CD8-positive, alpha-beta memory T cell (primary cell): ENCODE data around the gene DMKN. TPM values are rescaled to one million over a fixed set of nuclear protein-coding genes. Genes with fewer than 3 reads are reported as not detected.

ENCODE experiments used
- CTCF ChIA-PET: fragments of 350-600 bp; sonication (Branson Sonifier 250); formaldehyde crosslinking; loops from one replicate; lab custom pipeline; 2021; ENCODE audit warnings: antibody characterized with exemption; lab: Charles Lee
- POLR2A ChIA-PET: fragments of 350-600 bp; sonication (Branson Sonifier 250); formaldehyde crosslinking; loops from one replicate; lab custom pipeline; 2021; ENCODE audit warnings: antibody characterized with exemption; lab: Charles Lee
- DNase-seq, 5 donors: peaks; one replicate each; pipeline versions ENCODE4 v3.0.0 to v3.0.0-alpha.2; 2020 to 2022; ENCODE audit warnings: mixed read lengths in 1 of 5
- H3K27ac ChIP-seq: one replicate; pipeline ENCODE4 v1.7.0; 2013; ENCODE audit warnings: low read depth, mild to moderate bottlenecking, low read length, moderate library complexity
- H3K27me3 ChIP-seq: 2 replicates; pipeline ENCODE4 v1.7.0; 2013; ENCODE audit warnings: low read length, mild to moderate bottlenecking; ENCODE audit not compliant: insufficient read depth, poor library complexity, severe bottlenecking
- H3K36me3 ChIP-seq: 2 replicates; pipeline ENCODE4 v1.7.0; 2013; ENCODE audit warnings: mild to moderate bottlenecking, low read length, moderate library complexity; ENCODE audit not compliant: insufficient read depth
- H3K4me1 ChIP-seq: 2 replicates; pipeline ENCODE4 v1.7.0; 2013; ENCODE audit warnings: mild to moderate bottlenecking, low read length, moderate library complexity; ENCODE audit not compliant: insufficient read depth
- H3K4me3 ChIP-seq: 2 replicates; pipeline ENCODE4 v1.7.0; 2013; ENCODE audit warnings: mild to moderate bottlenecking, low read length
- H3K9me3 ChIP-seq: 2 replicates; pipeline ENCODE4 v1.7.0; 2013; ENCODE audit warnings: mild to moderate bottlenecking, low read length
- H3K27ac Mint-ChIP-seq, 8 donors: one replicate each; pipeline ENCODE4 v1.8.0; 2020 to 2021; ENCODE audit warnings: mixed read lengths in 8 of 8, mild to moderate bottlenecking in 6 of 8, inconsistent platforms in 3 of 8, moderate library complexity in 3 of 8
- H3K27me3 Mint-ChIP-seq, 2 donors: one replicate each; pipeline ENCODE4 v1.8.0; 2020 to 2021; ENCODE audit warnings: mixed read lengths in 2 of 2, mild to moderate bottlenecking in 1 of 2, moderate library complexity in 1 of 2
- H3K36me3 Mint-ChIP-seq, 3 donors: one replicate each; pipeline ENCODE4 v1.8.0; 2020 to 2021; ENCODE audit warnings: mixed read lengths in 3 of 3, inconsistent platforms in 1 of 3, mild to moderate bottlenecking in 1 of 3
- H3K4me1 Mint-ChIP-seq, 3 donors: one replicate each; pipeline ENCODE4 v1.8.0; 2020 to 2021; ENCODE audit warnings: mixed read lengths in 3 of 3, inconsistent platforms in 1 of 3, mild to moderate bottlenecking in 1 of 3
- H3K4me3 Mint-ChIP-seq, 7 donors: one replicate each; pipeline ENCODE4 v1.8.0; 2020 to 2021; ENCODE audit warnings: mixed read lengths in 7 of 7, mild to moderate bottlenecking in 6 of 7, moderate library complexity in 4 of 7, inconsistent platforms in 2 of 7
- H3K9me3 Mint-ChIP-seq, 5 donors: one replicate each; pipeline ENCODE4 v1.8.0; 2020 to 2022; ENCODE audit warnings: mixed read lengths in 5 of 5, mild to moderate bottlenecking in 3 of 5, moderate library complexity in 2 of 5, inconsistent platforms in 1 of 5
- polyA plus RNA-seq: library from polyadenylated mRNA; unstranded; fragments of 300-500 nt; fragmentation: Illumina TruSeq; gene quantifications from one replicate; pipeline ENCODE4 v1.2.3, GENCODE V29; 2021
- total RNA-seq, 2 experiments: library from RNA; stranded (reverse); gene quantifications; one replicate each; pipeline ENCODE4 v1.2.3, GENCODE V29; 2021

DMKN gene
- total and polyA plus RNA-seq, 3 experiments from 2014 or later, result 1.7 to 10.2 (median 2.2) TPM

DNA sequence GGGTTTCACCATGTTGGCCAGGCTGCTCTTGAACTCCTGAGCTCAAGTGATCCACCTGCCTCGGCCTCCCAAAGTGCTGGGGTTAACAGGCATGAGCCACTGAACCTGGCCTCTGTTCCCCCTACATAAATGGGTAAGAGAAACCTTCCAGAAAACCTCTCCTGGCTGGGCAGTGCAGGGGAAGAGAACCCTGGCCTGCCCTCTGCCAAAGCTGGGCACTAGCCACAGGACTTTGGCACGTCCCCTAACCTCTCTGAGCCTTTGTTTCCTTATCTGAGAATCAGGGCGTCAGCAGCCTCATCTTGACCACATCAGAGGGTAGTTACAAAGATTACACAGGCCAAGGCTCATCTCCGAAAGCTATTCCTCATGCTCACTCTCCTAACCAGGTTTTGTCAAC is 12.4 kb upstream of the DMKN start:
- H3K27ac ChIP-seq, result no peak overlapping the region
- H3K36me3 ChIP-seq, result no peaks in the 10 kb centered on the region
- no peaks in the 10 kb centered on the region for H3K4me1 Mint-ChIP-seq
- H3K27me3 ChIP-seq, result no peaks in the 10 kb centered on the region
- POLR2A ChIA-PET, result no interaction called here
- CTCF ChIA-PET, result no interaction called here
- H3K27ac Mint-ChIP-seq, result no peak overlapping the region
- H3K36me3 Mint-ChIP-seq, result no peaks in the 10 kb centered on the region
- no peaks in the 10 kb centered on the region for H3K4me1 ChIP-seq
- H3K9me3 Mint-ChIP-seq, result no peaks in the 10 kb centered on the region
- no peak overlapping the region for H3K4me3 Mint-ChIP-seq
- peaks cover 23 to 48% of the 10 kb centered on the region in 2 donors for H3K27me3 Mint-ChIP-seq
- H3K4me3 ChIP-seq, result no peak overlapping the region
- no peaks in the 10 kb centered on the region for H3K9me3 ChIP-seq
- no peak for DNase-seq

DNA sequence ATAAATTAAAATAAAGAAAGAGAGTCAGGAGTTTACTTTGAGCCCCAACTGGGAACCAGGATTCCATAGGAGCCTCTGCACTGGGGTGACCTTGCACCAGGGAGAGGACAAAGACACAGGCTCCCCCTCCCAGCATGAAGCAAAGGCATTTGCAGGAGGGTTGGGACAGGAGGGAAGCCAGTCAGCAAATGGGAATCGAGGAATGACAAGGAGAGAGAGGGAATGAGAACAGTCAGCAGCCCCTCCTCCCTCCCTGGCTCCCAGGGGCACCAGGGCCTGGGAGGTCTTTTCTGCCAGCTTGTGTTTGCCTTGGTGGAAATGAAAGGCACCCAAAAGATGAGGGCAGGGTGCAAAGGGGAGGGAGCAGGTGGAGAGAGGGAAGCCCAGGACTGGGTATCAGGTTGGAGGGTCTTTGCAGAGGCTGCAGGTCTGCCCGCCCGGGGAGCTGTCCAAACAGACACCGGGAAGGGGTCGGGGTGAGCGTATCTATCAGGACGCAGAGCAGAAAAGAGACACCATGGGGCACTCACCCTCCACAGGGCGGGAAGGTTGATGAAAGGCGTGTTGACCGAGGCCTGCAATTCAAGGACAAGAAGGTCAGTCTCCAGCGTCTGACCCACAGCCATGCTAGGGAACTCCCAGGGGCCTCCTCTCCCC is 10.9 kb upstream of the DMKN start:
- Histone ChIP-seq H3K4me1 (no peaks in the 10 kb centered on the region), H3K4me3 (no peak overlapping the region), H3K36me3 (no peaks in the 10 kb centered on the region), H3K27me3 (no peaks in the 10 kb centered on the region), H3K9me3 (no peaks in the 10 kb centered on the region), H3K27ac (no peak overlapping the region)
- Mint-ChIP-seq H3K27me3 (peaks cover 17 to 48% of the 10 kb centered on the region in 2 donors), H3K4me1 (no peaks in the 10 kb centered on the region), H3K27ac (no peak overlapping the region), H3K4me3 (no peak overlapping the region), H3K36me3 (no peaks in the 10 kb centered on the region), H3K9me3 (no peaks in the 10 kb centered on the region)
- CTCF ChIA-PET, result no interaction called here
- DNase-seq, result no peak
- POLR2A ChIA-PET, result no interaction called here

DNA sequence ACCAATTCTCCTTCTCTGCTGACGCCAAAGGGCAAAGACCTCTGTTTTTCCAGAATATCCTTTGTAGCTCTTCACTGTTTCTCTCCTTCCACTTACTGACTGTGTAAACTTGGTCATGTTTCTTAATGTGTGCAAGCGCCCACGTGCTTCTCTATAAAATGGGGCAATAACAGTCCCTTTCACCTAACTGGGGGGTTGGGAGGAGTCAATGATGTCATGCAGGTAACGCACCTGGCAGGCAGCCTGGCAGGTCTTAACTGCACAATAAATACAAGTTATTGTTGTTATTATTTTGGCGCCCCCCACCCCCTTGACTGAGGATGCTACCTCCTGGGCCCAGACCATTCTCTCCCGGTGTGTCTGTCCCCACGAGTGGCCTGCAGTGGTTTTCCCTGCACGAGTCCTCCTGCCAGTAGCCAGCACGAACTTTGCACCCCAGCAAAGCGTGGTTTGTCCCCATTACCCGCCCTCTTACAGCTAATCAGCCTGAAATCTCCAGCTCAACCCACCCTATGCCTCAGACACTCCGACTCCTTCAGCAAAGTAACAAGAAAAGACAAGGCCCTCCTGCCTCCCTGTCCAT is 9.4 kb upstream of the DMKN start:
- Histone ChIP-seq H3K4me1 (no peaks in the 10 kb centered on the region), H3K36me3 (no peaks in the 10 kb centered on the region), H3K27ac (no peak overlapping the region), H3K4me3 (no peak overlapping the region), H3K27me3 (no peaks in the 10 kb centered on the region), H3K9me3 (no peaks in the 10 kb centered on the region)
- H3K4me1 Mint-ChIP-seq, result no peaks in the 10 kb centered on the region
- no peak overlapping the region for H3K4me3 Mint-ChIP-seq
- ChIA-PET POLR2A (no interaction called here), CTCF (no interaction called here)
- no peak overlapping the region for H3K27ac Mint-ChIP-seq
- no peak for DNase-seq
- H3K27me3 Mint-ChIP-seq, result peaks cover 8 to 37% of the 10 kb centered on the region in 2 donors
- H3K36me3 Mint-ChIP-seq, result no peaks in the 10 kb centered on the region
- no peaks in the 10 kb centered on the region for H3K9me3 Mint-ChIP-seq

DNA sequence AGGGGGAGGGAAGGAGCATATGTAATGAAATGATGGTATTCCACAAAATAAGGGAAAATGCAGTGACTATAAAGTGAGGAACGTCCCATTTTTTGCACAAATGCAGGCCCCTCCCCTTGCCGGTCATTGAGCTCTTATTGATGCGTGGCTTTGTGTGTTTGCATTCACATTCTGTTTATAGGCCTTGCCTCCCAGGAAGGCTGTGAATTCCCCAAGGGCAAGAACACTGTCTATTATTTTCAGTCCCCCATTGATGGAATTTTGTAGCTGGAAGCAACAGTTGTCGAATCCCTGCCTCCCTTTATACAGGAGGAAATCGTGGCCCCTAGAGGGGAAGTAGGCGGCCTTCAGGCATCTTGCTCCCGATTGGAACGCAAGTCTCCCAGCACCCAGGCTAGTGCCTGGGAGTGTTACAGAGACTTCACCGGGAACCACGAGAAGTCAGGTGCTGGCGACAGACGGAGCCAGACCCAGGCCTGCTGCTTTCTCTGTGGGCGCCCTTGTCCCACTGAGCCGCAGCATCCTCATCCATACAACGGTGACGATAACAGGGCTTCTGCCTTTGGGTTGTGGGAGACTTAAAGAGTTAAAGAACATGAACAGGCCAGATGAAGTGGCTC is 7.8 kb upstream of the DMKN start:
- H3K9me3 Mint-ChIP-seq, result no peaks in the 10 kb centered on the region
- H3K4me3 ChIP-seq, result no peak overlapping the region
- no peaks in the 10 kb centered on the region for H3K27me3 ChIP-seq
- ChIA-PET POLR2A (no interaction called here), CTCF (interaction anchor here (1.7 kb wide), 1 partner anchor 10 kb away, joined by 5 read pairs; no protein-coding TSS in a partner anchor)
- peaks cover 1 to 27% of the 10 kb centered on the region in 2 donors for H3K27me3 Mint-ChIP-seq
- H3K36me3 Mint-ChIP-seq, result no peaks in the 10 kb centered on the region
- H3K4me1 ChIP-seq, result no peaks in the 10 kb centered on the region
- H3K36me3 ChIP-seq, result no peaks in the 10 kb centered on the region
- DNase-seq, result no peak
- H3K27ac Mint-ChIP-seq, result no peak overlapping the region
- H3K9me3 ChIP-seq, result no peaks in the 10 kb centered on the region
- no peak overlapping the region for H3K4me3 Mint-ChIP-seq
- H3K4me1 Mint-ChIP-seq, result no peaks in the 10 kb centered on the region
- no peak overlapping the region for H3K27ac ChIP-seq

DNA sequence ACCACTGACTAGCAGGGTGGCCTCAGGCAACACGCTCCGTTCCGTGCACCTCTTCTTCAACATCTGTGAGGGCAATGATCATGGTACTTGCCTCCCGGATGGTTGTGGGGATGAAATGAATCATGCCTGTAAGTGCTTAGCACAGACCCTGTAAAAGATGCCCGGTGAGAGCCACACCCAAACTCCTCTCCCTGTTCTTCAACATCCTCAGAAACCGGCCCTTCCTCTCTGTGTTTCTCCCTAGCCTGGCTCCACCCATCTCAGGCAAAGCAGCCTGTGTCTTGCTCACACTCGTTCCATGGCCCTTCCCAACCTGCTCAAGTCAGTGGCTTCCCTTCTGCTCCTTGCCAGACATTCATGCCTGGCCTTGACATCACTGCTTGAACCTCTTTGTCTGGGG is 5.8 kb upstream of the DMKN start:
- DNase-seq, result no peak
- Mint-ChIP-seq H3K27me3 (peaks cover 1 to 13% of the 10 kb centered on the region in 2 donors), H3K36me3 (no peaks in the 10 kb centered on the region), H3K4me3 (no peak overlapping the region), H3K9me3 (no peaks in the 10 kb centered on the region), H3K4me1 (no peaks in the 10 kb centered on the region), H3K27ac (no peak overlapping the region)
- no peaks in the 10 kb centered on the region for H3K9me3 ChIP-seq
- no peak overlapping the region for H3K4me3 ChIP-seq
- H3K27ac ChIP-seq, result no peak overlapping the region
- POLR2A ChIA-PET, result no interaction called here
- no peaks in the 10 kb centered on the region for H3K4me1 ChIP-seq
- no peaks in the 10 kb centered on the region for H3K36me3 ChIP-seq
- CTCF ChIA-PET, result no interaction called here
- H3K27me3 ChIP-seq, result no peaks in the 10 kb centered on the region

DNA sequence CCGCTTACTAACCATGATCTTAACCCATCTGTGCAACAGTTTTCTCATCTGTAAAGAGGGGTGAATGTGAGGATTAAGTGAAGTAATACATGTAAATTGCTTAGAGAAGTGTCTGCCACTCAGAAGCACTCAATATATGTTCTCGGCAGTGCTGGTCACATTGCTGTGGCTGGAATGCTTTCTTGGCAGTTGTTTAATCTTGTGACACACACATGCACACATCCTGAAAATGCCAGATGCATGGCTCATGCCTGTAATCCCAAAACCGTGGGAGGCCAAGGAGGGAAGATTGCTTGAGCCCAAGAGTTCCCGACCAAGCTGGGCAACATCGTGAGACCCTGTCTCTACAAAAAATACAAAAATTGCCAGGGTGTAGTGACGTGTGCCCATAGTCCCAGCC is 4.9 kb upstream of the DMKN start:
- no peak for DNase-seq
- Mint-ChIP-seq H3K27me3 (peaks cover 1 to 14% of the 10 kb centered on the region in 2 donors), H3K4me3 (no peak overlapping the region), H3K27ac (no peak overlapping the region), H3K36me3 (no peaks in the 10 kb centered on the region), H3K9me3 (no peaks in the 10 kb centered on the region), H3K4me1 (no peaks in the 10 kb centered on the region)
- POLR2A ChIA-PET, result no interaction called here
- H3K4me1 ChIP-seq, result no peaks in the 10 kb centered on the region
- no peak overlapping the region for H3K4me3 ChIP-seq
- no peaks in the 10 kb centered on the region for H3K9me3 ChIP-seq
- H3K36me3 ChIP-seq, result no peaks in the 10 kb centered on the region
- CTCF ChIA-PET, result no interaction called here
- H3K27ac ChIP-seq, result no peak overlapping the region
- H3K27me3 ChIP-seq, result no peaks in the 10 kb centered on the region

DNA sequence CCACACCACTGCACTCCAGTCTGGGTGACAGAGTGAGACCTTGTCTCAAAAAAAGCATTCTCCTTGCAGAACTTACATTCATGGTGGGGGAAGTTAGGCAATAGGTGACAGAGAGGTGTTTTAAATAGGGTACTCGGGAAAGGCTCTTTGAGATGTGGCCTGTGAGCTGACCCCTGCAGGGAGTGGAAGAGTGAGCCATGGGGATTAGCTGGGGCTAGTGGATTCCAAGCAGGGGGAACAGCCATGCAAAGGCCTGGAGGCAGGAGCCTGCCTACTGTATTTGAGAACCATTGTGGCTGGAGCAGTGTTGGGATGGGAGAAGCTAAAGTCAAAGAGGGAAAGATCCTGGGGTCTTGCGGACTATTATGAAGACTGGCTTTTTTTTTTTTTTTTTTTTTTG is 3.9 kb upstream of the DMKN start:
- Mint-ChIP-seq H3K36me3 (no peaks in the 10 kb centered on the region), H3K4me3 (no peak overlapping the region), H3K27ac (no peak overlapping the region), H3K27me3 (peaks cover 8 to 24% of the 10 kb centered on the region in 2 donors), H3K4me1 (no peaks in the 10 kb centered on the region), H3K9me3 (no peaks in the 10 kb centered on the region)
- ChIA-PET POLR2A (no interaction called here), CTCF (interaction anchor here (0.9 kb wide), 1 partner anchor 18 kb away, joined by 3 read pairs; no protein-coding TSS in a partner anchor)
- Histone ChIP-seq H3K9me3 (no peaks in the 10 kb centered on the region), H3K4me3 (no peak overlapping the region), H3K4me1 (no peaks in the 10 kb centered on the region), H3K27me3 (no peaks in the 10 kb centered on the region), H3K27ac (no peak overlapping the region), H3K36me3 (no peaks in the 10 kb centered on the region)
- DNase-seq, result no peak

DNA sequence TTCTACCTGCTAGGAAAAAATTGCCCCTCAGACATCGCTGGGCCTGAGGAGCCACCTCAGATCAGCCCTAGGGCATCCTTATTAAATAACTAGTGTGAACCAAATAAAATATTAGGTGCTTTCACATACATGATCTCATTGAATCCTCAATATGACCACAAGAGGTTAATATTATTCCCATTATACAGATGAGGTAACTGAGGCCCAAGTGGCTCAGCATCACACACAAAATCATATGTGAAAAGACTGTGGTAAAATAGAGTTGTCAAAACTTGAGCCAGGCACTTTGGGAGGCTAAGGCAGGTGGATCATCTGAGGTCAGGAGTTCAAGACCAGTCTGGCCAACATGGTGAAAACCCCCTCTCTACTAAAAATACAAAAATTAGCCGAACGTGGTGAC is 2.9 kb upstream of the DMKN start:
- no peaks in the 10 kb centered on the region for H3K9me3 ChIP-seq
- no peaks in the 10 kb centered on the region for H3K4me1 ChIP-seq
- H3K27me3 Mint-ChIP-seq, result peaks cover 15 to 30% of the 10 kb centered on the region in 2 donors
- POLR2A ChIA-PET, result no interaction called here
- no peaks in the 10 kb centered on the region for H3K36me3 Mint-ChIP-seq
- no peak overlapping the region for H3K4me3 ChIP-seq
- H3K4me1 Mint-ChIP-seq, result no peaks in the 10 kb centered on the region
- no peak overlapping the region for H3K4me3 Mint-ChIP-seq
- no peaks in the 10 kb centered on the region for H3K36me3 ChIP-seq
- CTCF ChIA-PET, result no interaction called here
- H3K27me3 ChIP-seq, result no peaks in the 10 kb centered on the region
- H3K27ac Mint-ChIP-seq, result peak overlapping the region in 1 of 8 donors; percentile 63
- H3K27ac ChIP-seq, result no peak overlapping the region
- no peak for DNase-seq
- no peaks in the 10 kb centered on the region for H3K9me3 Mint-ChIP-seq
